GM18858 (cell line): ENCODE results near the gene SPAG7.

ENCODE experiments used
- ATAC-seq: cut with Tn5 transposase; IDR thresholded peaks from one replicate; pipeline ENCODE4 v1.9.1; 2021; ENCODE audit not compliant: unreplicated experiment

The SPAG7 gene

GRCh38 chr17:4950075-4950745, 17.4 kb downstream of the SPAG7 start:
- ATAC-seq = no peak

GRCh38 chr17:4949321-4950074, 18.1 kb downstream of the SPAG7 start:
- ATAC-seq = no peak

GRCh38 chr17:4948931-4949320, 18.7 kb downstream of the SPAG7 start:
- ATAC-seq = no peak

GRCh38 chr17:4948166-4948930, 19.3 kb downstream of the SPAG7 start, which contains the start of gene PFN1:
PFN1 (minus strand) TSS chr17:4948530; CDS start chr17:4948394, 136 bp downstream.
- no peak for ATAC-seq

GRCh38 chr17:4947411-4948165, 20.0 kb downstream of the SPAG7 start:
- ATAC-seq = no peak

GRCh38 chr17:4947010-4947410, 20.6 kb downstream of the SPAG7 start:
- no peak for ATAC-seq

- no peak for ATAC-seq
Measured at GRCh38 chr17:4946312-4946976, 21.2 kb downstream of the SPAG7 start.

- no peak for ATAC-seq
Measured at GRCh38 chr17:4945944-4946280, 21.7 kb downstream of the SPAG7 start.

GRCh38 chr17:4945176-4945943, 22.3 kb downstream of the SPAG7 start:
- no peak for ATAC-seq

- ATAC-seq = no peak
Measured at GRCh38 chr17:4944554-4945175, 23.0 kb downstream of the SPAG7 start.

GRCh38 chr17:4944163-4944553, 23.5 kb downstream of the SPAG7 start:
- no peak for ATAC-seq

- ATAC-seq = no peak
Measured at GRCh38 chr17:4942760-4943508, 24.7 kb downstream of the SPAG7 start.

- ATAC-seq = no peak
Measured at GRCh38 chr17:4941319-4941610, 26.4 kb downstream of the SPAG7 start.

- no peak for ATAC-seq
Measured at GRCh38 chr17:4940555-4941318, 26.9 kb downstream of the SPAG7 start.

GRCh38 chr17:4939796-4940554, 27.6 kb downstream of the SPAG7 start, which contains the start of the genes RNF167 and SLC25A11:
RNF167 (plus strand) TSS chr17:4940268; CDS start chr17:4940910, 642 bp downstream.
SLC25A11 (minus strand) TSS chr17:4940046; CDS start chr17:4939910, 136 bp downstream.
- peak; percentile 68 for ATAC-seq

- ATAC-seq = peak; percentile 1
Measured at GRCh38 chr17:4939546-4939795, 28.1 kb downstream of the SPAG7 start.

GRCh38 chr17:4938688-4939545, 28.7 kb downstream of the SPAG7 start:
- ATAC-seq = no peak
